Ectodermal cell (in vitro differentiated cells): ENCODE data around the gene ZNF426. TPM values are rescaled to one million over a fixed set of nuclear protein-coding genes. Genes with fewer than 3 reads are reported as not detected.
"Not testable (repeated sequence)": the region's sequence is repeated elsewhere in the genome, so short reads cannot be mapped to it uniquely, and the experiment has no call there.

Experiments used
- H3K27ac ChIP-seq: 2 replicates; pipeline ENCODE4 v1.7.0; 2013; ENCODE audit warnings: mild to moderate bottlenecking, low read depth, low read length; ENCODE audit not compliant: insufficient read depth, poor library complexity, severe bottlenecking
- H3K27me3 ChIP-seq: 2 replicates; pipeline ENCODE4 v1.7.0; 2013; ENCODE audit warnings: mild to moderate bottlenecking, low read length; ENCODE audit not compliant: insufficient read depth, control insufficient read depth, poor library complexity, severe bottlenecking
- H3K36me3 ChIP-seq: one replicate; pipeline ENCODE4 v1.7.0; 2013; ENCODE audit warnings: low read length; ENCODE audit not compliant: control insufficient read depth, insufficient read depth
- H3K4me1 ChIP-seq: one replicate; pipeline ENCODE4 v1.7.0; 2013; ENCODE audit warnings: low read length; ENCODE audit not compliant: control insufficient read depth, insufficient read depth
- H3K4me3 ChIP-seq: 2 replicates; pipeline ENCODE4 v1.7.0; 2013; ENCODE audit warnings: low read depth, low read length, control low read depth; ENCODE audit not compliant: insufficient read depth
- H3K9me3 ChIP-seq: 2 replicates; pipeline ENCODE4 v1.7.0; 2013; ENCODE audit warnings: mild to moderate bottlenecking, low read length, moderate library complexity; ENCODE audit not compliant: control insufficient read depth
- WGBS, 2 experiments: methylation state at CpG; one replicate each; pipeline ENCODE4 v1.1.7; 2013; ENCODE audit warnings: missing lambda C conversion rate in 2 of 2; 5-methylcytosine and 5-hydroxymethylcytosine counted together
- polyA plus RNA-seq, 4 experiments: library from polyadenylated mRNA; stranded (reverse); fragments of 50-300 nt; gene quantifications; one replicate each; pipeline ENCODE4 v1.2.3, GENCODE V29; 2013

The ZNF426 gene
- 19.7 TPM for polyA plus RNA-seq (2013, experiment 1 of 4)
- 20.9 TPM for polyA plus RNA-seq (2013, experiment 2 of 4)
- 10.8 TPM for polyA plus RNA-seq (2013, experiment 3 of 4)
- polyA plus RNA-seq (2013, experiment 4 of 4) = 14.1 TPM

DNA sequence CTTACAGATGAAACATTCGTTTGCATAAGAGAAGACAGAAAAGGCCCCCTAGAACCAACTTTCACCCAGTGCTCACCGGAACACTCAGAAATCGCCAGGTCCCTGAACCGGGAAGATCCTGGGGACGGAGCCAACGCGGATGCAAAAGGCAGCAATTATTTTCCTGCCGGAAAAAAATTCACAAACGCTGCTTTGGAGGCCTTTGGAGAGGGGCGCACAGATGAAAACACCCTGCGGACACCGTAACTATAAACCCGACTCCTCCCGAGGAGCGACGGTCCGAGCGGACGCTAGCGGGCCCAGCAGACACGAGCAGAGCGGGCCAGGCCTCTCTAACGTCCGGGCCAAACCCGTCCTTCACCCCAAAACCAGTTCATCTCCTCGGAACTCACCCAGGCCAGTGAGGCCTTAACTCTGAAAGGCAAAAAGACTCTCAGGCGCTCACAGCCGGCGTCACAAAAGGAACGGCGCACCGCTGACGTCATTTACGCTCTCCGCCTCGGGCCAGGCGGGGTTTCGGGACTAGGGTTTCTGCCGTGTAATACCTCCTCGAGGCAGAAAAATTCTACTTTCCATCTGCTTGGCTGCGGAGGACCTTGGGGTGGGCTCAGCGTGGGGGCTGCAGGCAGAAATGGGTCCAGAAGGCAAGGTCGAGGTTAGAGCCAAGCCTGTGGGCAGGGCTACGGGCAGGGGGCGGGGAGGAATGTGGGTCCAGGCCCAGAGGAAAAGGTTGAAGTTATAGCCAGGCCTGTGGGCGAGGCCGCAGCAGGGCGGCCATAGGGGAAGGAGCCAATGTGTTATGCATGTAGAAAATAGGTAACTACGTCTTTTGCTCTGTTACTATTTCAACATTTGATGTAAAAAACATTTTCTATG is at the start of gene ZNF426:
ZNF426 (minus strand) TSS at position 463 of the 876 bp plus-strand sequence. CDS start 2,413 bp downstream, outside the sequence.
- Histone ChIP-seq H3K4me3 (peak within 1 kb of the TSS; percentile 91), H3K36me3 (peaks cover 32% of the 10 kb centered on the region), H3K9me3 (peaks cover 5% of the 10 kb centered on the region), H3K27ac (peak within 1 kb of the TSS; percentile 93), H3K4me1 (no peaks in the 10 kb centered on the region), H3K27me3 (no peaks in the 10 kb centered on the region)
- 2% methylated on average over 48 of the region's 49 CpGs for WGBS, 2 experiments

DNA sequence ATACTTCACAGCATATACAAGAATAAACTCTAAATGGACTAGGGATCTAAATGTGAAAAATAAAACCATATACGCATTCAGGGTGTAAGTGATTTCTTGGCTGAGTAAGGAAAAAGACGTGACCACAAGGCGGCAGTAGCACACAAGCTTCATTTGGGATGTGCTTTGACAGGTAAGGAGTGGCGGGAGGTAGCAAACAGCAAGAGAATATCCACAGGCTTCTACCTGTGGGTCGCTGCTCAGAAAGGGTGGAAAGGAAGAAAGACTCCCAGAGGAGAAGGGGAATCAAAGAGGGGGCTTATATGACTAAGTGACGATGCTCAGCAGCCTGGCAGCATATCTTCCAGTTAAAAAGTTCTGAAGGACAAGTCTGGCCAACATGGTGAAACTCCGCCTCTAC is 48.3 kb upstream of the ZNF426 start:
- no peaks in the 10 kb centered on the region for H3K27me3 ChIP-seq
- no peak overlapping the region for H3K4me3 ChIP-seq
- no peaks in the 10 kb centered on the region for H3K9me3 ChIP-seq
- WGBS, 2 experiments = 22 to 27% methylated on average over 7 of the region's 7 CpGs
- H3K27ac ChIP-seq = no peak overlapping the region
- no peaks in the 10 kb centered on the region for H3K4me1 ChIP-seq
- peaks cover 2% of the 10 kb centered on the region for H3K36me3 ChIP-seq

DNA sequence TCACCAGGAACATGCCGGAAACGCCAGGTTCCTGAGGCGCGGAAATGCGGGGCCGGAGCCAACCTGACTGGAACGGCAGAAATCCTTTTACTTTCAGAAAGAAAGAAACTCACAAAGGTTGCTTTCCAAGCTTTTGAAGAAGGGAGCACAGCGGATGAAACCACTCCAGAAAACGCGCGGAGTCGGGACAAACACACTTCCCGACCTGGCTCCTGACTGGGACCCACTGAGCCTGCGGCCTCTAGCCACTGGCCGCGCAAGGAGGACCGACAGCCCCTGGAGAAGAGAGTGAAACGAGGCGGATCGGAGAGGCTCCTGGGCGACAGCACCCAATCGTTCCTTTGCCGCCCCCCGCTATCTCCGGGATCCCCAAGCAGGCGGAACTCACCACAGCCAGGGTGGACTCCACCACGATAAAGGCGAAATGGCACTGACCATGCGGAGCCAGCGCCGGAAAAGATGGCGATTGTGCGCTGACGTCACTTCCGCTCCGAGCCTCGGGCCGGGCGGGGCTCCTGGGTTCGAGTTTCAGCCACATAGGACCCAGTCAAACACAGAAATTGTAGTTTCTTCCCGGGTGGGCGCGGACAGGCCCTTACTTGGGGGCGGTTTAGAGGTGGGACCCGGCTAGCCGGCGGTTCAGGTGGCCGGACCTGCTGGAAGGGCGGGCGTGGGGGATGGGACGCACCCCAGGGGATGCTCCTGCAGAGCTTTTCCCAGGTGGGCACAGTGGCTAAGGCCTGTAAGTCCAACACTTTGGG is 45.8 kb upstream of the ZNF426 start, which contains the start of gene ZNF121:
ZNF121 (minus strand) TSS at position 432 of the 761 bp plus-strand sequence. CDS start 16,407 bp downstream, outside the sequence.
- Histone ChIP-seq H3K36me3 (peaks cover 25% of the 10 kb centered on the region), H3K4me3 (peak within 1 kb of the TSS; percentile 100), H3K27me3 (no peaks in the 10 kb centered on the region), H3K27ac (peak within 1 kb of the TSS; percentile 65), H3K9me3 (peaks cover 3% of the 10 kb centered on the region), H3K4me1 (no peaks in the 10 kb centered on the region)
- 0 to 1% methylated on average over 51 of the region's 51 CpGs for WGBS, 2 experiments

DNA sequence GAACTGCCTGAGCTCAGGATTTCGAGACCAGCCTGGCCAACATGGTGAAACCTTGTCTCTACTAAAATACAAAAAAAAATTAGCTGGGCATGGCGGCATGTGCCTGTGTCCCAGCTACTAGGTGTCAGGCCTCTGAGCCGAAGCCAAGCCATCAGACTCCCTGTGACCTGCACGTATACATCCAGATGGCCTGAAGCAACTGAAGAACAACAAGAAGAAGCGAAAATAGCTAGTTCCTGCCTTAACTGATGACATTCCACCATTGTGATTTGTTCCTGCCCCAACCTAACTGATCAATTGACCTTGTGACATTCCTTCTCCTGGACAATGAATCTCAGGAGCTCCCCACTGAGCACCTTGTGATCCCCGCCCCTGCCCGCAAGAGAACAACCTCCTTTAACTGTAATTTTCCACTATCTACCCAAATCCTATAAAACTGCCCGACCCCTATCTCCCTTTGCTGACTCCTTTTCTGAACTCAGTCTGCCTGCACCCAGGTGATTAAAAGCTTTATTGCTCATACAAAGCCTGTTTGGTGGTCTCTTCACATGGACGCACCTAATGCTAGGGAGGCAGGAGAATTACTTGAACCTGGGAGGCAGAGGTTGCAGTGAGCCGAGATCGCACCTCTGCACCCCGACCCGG is 43.8 kb upstream of the ZNF426 start:
- not testable (repeated sequence) for H3K9me3 ChIP-seq, H3K27me3 ChIP-seq, H3K4me1 ChIP-seq, H3K27ac ChIP-seq
- Histone ChIP-seq H3K4me3 (peak overlapping the region; percentile 100), H3K36me3 (peaks cover 44% of the 10 kb centered on the region)
- 49 to 56% methylated on average over 11 to 13 of the region's 13 CpGs for WGBS, 2 experiments

DNA sequence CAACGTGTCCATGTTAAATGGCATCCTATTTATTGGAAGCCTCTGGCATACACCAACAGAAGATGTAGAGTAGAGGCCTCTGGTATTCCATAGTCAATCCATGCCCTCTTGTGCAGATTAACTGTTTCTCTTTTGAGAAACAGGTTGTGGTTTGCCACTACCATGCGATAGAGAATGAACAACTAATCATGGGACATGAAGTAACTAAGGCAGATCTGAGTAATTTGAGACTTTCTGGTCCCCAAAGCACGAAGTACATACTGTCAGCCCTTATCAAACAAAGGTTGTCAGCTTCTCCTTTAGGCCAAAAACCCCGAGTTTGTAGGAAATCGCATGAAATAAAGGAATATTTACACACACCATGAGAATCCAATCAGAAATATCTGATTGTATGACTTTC is 42.3 kb upstream of the ZNF426 start:
- Histone ChIP-seq H3K27ac (no peak overlapping the region), H3K36me3 (peaks cover 49% of the 10 kb centered on the region), H3K9me3 (peaks cover 10% of the 10 kb centered on the region), H3K4me1 (no peaks in the 10 kb centered on the region), H3K4me3 (no peak overlapping the region), H3K27me3 (no peaks in the 10 kb centered on the region)
- WGBS, 2 experiments = 85 to 90% methylated on average over 5 of the region's 5 CpGs

DNA sequence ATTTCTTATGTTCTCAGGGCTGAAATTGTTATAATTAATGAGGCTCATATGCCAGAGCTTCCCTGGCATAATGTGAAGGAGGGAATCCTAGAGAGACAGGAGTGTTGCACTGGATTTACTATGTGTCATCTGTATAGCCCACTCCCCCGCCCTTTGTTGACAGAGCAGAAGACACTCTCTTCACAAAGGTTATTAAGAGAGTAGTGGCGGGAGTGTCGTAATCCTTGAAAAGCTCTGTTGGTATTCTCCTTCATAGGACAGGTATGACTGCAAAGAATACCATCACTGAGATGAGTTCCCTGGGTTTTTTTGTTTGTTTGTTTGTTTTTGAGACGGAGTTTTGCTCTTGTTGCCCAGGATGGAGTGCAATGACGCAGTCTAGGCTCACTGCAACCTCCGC is 31.8 kb upstream of the ZNF426 start:
- Histone ChIP-seq H3K4me3 (no peak overlapping the region), H3K9me3 (peaks cover 14% of the 10 kb centered on the region), H3K27ac (no peak overlapping the region), H3K4me1 (no peaks in the 10 kb centered on the region), H3K36me3 (peaks cover 58% of the 10 kb centered on the region), H3K27me3 (no peaks in the 10 kb centered on the region)
- 94 to 96% methylated on average over 6 of the region's 6 CpGs for WGBS, 2 experiments

DNA sequence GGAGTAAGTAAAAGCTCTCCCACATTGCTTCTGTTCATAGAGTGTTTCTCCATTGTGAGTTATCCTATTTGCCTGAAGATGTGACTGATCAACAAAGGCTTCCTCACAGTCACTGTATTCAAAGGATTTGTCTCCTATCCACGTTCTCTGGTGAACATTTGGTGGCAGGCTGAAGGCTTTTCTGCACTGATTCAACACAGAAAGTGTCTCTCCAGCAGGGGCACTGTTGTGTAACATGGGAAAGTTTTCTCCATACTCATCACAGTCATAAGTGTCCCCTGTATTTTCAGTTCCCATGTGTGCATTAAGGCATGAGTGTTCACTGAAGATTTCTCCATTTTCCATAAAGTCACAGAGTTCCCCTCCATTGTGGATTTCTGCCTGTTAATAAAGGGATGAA is 28.3 kb upstream of the ZNF426 start:
- H3K27me3 ChIP-seq = no peaks in the 10 kb centered on the region
- 97 to 100% methylated on average over 1 of the region's 1 CpG for WGBS, 2 experiments
- H3K4me1 ChIP-seq = no peaks in the 10 kb centered on the region
- peaks cover 89% of the 10 kb centered on the region for H3K36me3 ChIP-seq
- H3K9me3 ChIP-seq = peaks cover 17% of the 10 kb centered on the region
- no peak overlapping the region for H3K4me3 ChIP-seq
- H3K27ac ChIP-seq = no peak overlapping the region

DNA sequence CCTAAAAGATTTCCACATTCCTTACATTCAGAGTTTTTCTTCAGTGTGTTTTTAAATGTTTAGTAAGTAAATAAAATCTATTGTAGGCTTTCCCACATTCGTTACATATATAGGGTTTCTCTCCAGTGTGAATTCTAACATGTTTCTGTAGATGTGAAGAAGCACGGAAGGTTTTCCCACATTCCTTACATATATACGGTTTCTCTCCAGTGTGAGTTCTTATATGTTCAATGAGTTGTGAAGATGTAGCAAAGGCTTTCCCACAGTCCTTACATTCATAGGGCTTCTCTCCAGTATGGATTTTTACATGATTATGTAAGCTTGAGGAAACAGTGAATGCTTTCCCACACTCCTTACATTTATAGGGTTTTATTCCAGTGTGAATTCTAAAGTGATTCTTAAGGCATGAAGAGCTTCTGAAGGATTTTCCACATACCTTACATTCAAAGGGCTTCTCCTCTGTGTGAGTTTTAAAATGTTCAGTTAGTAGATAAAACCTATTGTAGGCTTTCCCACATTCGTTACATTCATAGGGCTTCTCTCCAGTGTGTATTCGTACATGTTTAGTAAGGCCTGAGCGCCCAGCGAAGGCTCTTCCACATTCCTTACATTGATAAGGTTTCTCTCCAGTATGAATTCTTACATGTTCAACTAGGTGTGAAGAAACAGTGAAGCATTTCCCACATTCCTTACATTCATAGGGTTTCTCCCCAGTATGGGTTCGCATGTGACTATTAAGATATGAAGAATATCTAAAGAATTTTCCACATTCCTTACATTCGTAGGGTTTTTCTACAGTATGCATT is 27.7 kb upstream of the ZNF426 start:
- 89 to 96% methylated on average over 5 to 9 of the region's 9 CpGs for WGBS, 2 experiments
- Histone ChIP-seq H3K27me3 (no peaks in the 10 kb centered on the region), H3K4me1 (no peaks in the 10 kb centered on the region), H3K36me3 (peaks cover 93% of the 10 kb centered on the region), H3K27ac (no peak overlapping the region), H3K9me3 (peaks cover 17% of the 10 kb centered on the region), H3K4me3 (no peak overlapping the region)

DNA sequence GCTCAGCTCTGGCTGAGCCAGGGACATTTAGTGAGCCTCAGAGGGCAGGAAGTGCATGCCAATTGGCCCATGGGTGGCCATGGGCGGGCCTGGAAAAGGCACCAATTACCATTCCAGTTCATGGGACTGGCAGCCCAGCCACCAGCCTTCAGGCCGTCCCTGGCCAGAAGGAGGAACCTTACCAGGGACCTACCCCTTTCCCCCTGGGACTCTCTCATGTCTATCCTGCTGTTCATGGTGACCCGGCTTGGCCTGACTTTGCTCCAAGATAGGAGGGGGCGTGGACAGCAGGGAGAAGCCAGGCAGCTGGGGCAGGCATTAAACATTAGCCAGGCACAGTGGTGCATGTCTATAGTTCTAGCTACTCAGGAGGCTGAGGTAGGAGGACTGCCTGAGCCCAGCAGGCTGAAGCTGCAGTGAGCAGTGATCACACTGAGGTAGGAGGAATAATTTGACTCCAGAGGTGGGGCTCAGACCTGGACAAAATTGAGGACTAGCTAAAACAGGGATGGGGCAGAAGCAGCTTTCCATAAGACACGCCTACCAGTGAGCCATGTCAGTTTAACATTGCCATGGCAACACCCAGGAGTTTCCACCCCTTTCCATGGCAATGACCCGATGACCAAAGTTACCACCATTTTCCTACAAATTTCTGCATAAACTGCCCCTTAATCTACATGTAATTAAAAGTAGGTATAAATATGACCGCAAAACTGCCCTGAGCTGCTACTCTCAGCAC is 14.3 kb upstream of the ZNF426 start:
- H3K4me1 ChIP-seq = no peaks in the 10 kb centered on the region
- H3K4me3 ChIP-seq = no peak overlapping the region
- no peaks in the 10 kb centered on the region for H3K9me3 ChIP-seq
- no peak overlapping the region for H3K27ac ChIP-seq
- no peaks in the 10 kb centered on the region for H3K36me3 ChIP-seq
- H3K27me3 ChIP-seq = no peaks in the 10 kb centered on the region
- WGBS, 2 experiments = 90 to 92% methylated on average over 7 of the region's 7 CpGs
